HG03064 (cell line): ENCODE data around the gene NQO1.
"Not testable (repeated sequence)": the region's sequence is repeated elsewhere in the genome, so short reads cannot be mapped to it uniquely, and the experiment has no call there.

Experiments used
- ATAC-seq: cut with Tn5 transposase; IDR thresholded peaks from one replicate; pipeline ENCODE4 v1.9.1; 2021; ENCODE audit warnings: low read depth; ENCODE audit not compliant: unreplicated experiment

The NQO1 gene

GRCh38 chr16:69744363-69745231 is 18.2 kb upstream of the NQO1 start:
- no peak for ATAC-seq

- ATAC-seq: no peak
Observed at GRCh38 chr16:69741951-69742904, 15.9 kb upstream of the NQO1 start.

- no peak for ATAC-seq
Observed at GRCh38 chr16:69741519-69741918, 15.2 kb upstream of the NQO1 start.

GRCh38 chr16:69732101-69732500 is 5.7 kb upstream of the NQO1 start:
- ATAC-seq: no peak

DNA sequence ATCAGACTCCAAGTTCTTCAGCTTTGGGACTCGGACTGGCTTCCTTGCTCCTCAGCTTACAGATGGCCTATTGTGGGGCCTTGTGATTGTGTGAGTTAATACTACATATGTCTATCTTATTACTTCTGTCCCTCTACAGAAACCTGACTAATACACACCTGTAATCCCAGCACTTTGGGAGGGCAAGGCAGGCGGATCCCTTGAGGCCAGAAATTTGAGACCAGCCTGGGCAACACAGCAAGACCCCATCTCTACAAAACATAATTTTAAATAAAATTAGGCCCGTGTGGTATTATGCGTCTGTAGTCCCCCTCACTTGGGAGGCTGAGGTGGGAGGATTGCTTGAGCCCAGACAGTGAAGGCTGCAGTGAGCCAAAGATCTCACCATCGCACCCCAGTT is 4.9 kb upstream of the NQO1 start:
- not testable (repeated sequence) for ATAC-seq

DNA sequence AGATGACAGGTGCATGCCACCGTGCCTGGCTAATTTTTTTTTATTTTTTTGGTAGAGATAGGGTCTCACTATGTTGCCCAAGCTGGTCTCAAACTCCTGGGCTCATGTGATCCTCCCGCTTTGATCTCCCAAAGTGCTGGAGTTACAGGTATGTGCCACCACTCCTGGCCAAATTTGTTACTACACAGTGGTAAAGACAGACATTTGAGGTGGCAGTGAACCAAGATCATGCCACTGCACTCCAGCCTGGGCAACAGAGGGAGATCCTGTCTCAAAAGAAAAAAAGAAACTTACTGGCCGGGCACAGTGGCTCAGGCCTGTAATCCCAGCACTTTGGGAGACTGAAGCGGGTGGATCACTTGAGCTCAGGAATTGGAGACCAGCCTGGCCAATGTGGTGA is 2.7 kb upstream of the NQO1 start:
- not testable (repeated sequence) for ATAC-seq

- ATAC-seq: no peak
Observed at GRCh38 chr16:69727916-69728270, 1.5 kb upstream of the NQO1 start.

GRCh38 chr16:69725480-69726312 is 664 bp downstream of the NQO1 start:
- ATAC-seq: no peak

- ATAC-seq: no peak
Observed at GRCh38 chr16:69724981-69725479, 1.3 kb downstream of the NQO1 start.

GRCh38 chr16:69724414-69724873 is 1.9 kb downstream of the NQO1 start:
- no peak for ATAC-seq

DNA sequence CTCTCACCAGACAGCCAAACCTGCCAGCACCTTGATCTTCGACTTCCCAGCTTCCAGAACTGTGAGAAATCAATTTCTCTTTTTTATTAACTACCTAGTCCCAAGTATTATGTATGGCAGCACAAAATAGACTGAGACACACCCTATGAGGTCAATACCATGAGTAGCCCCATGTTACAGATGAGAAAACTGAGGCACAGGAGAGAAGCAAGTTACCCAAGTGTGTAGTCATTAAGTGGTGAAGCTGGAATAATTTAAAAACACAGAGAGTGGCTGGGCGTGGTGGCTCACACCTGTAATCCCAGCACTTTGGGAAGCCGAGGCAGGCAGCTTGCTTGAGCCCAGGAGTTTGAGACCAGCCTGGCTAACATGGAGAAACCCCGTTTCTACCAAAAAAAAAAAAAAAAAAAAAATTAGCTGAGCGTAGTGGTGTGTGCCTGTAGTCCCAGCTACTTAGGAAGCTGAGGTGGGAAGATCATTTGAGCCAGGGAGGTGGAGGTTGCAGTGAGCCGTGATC is 4.9 kb downstream of the NQO1 start:
- no peak for ATAC-seq

DNA sequence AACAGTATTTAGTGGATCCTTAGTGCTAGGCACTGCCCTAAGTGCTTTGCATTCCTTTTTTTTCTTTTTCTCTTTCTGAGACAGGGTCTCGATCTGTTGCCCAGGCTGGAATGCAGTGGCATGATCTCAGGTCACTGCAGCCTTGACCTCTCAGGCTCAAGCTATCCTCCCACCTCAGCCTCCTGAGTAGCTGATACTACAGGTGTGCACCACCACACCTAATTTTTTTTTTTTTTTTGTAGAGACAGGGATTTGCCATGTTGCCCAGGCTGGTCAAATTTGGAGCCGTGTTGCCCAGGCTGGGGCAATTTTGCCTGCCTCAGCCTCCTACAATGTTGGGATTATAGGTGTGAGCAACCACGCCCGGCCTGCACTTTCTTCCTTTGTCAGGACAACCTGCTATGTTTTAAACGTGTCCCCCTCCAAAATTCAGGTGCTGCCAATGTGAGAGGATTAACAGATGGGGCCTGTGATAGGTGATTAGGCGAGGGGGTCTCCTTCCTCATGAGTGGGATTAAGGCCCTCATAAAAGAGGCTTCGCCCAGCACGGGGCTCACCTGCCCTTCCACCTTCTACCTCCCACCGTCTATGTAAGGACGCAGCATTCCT is 5.4 kb downstream of the NQO1 start:
- ATAC-seq: no peak

- no peak for ATAC-seq
Observed at GRCh38 chr16:69718111-69718764, 8.1 kb downstream of the NQO1 start.

GRCh38 chr16:69717066-69717465 is 9.3 kb downstream of the NQO1 start:
- no peak for ATAC-seq

DNA sequence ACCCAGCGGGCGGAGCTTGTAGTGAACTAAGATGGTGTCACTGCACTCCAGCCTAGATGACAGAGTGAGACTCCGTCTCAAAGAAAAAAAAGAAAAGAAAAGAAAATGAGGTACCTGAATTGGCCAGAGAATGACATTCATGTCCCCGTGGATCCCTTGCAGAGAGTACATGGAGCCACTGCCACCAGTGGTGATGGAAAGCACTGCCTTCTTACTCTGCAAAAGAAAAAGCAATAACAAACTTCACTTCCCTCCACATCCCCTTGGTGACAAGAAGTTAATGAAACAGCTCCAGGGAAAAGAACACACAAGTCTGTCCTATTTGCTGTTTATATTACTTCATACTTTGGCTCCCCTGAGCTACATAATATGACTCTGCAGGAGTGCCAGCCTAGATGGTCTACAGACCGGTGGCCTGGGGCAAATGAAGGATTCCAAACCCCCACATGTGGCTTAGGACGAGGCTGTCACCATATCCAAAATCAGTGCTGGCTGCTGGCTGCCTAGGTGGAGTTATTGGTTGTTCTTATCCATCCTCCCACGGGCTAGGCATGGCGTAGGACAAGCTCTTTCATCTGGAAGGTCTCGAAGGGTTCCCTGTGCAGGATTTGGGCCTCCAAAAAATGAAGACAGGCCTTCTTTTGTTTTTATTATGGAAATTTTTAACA is 13.3 kb downstream of the NQO1 start:
- ATAC-seq: no peak

- no peak for ATAC-seq
Observed at GRCh38 chr16:69712277-69712676, 14.1 kb downstream of the NQO1 start.

GRCh38 chr16:69711115-69711740 is 15.1 kb downstream of the NQO1 start:
- ATAC-seq: no peak

DNA sequence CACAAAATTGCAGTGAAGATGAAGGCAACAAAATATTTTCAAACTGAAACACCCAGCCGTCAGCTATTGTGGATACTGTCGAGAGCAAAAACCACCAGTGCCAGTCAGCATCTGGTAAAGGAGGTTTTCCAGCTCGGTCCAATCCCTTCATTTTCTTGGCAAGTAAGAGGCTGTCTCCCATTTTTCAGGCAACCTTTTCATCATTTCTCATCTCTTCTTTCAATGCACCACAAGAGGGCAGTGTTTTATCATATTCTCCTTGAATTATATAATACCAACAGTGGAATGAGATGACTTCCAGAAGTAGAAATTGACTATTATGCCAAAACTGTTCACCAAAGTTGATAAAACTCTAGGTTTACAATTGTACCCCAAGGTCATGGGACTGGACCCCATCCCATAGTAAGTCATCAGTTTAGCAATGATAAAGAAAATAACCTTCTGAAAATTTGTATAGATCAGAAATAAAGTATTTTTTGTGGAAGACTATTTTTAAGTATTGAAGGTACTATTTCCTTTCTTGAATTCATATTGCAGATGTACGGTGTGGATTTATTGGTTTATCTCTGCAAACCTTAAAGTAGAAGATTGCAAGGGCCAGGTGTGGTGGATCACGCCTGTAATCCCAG is 16.8 kb downstream of the NQO1 start:
- ATAC-seq: no peak
